ENCODE results near the gene SYNE3.
"Not testable (repeated sequence)": the region's sequence is repeated elsewhere in the genome, so short reads cannot be mapped to it uniquely, and the experiment has no call there.

The SYNE3 gene

DNA sequence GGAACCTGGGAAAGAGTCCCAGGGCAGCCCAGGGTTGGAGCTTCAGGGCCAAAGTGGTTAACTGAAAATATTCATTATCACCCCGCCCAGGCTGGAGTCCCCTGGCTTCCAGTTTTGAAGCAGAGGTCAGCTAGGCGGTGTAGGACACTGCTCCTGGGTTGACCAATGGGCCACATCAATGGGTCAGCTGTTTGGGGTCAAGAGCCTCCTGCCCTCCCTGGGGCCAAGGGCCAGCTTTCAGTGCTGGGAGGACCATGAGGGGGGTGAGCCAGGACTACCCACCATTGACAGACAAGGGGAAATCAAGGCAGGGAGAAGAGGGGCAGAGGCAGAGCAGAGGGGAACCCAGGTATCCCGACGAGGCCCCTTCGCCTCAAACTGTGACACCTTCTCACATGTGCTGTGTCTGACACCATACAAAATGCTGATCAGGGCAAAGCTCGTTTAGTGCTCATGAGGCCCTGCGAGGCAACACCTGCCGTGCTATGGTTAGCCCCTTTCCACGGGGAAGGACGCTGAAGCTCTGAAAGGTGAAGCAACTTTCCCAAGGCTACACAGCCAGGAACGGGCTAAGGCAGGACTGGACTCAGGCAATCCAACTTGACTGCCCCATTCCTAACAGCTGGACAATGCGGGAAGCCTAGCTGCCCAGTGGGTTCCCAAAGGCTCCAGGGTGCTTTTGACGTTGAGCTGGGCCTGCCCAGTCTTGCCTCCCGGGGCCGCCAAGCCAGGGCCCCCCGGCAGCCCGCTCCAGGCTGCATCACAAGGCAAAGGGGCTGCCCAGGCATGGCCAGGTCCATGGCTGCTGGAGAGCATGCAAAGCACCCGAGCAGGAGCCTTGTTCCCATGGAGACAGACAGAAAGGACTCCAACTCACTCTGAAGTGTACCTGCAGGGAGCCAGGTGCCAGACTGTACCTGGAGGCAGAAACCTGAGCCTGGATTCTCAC is 2.0 kb downstream of the SYNE3 start:
- Histone ChIP-seq H3K4me3 (ENCODE audit: low read length in 2 of 2) (peak overlapping the region in 1 of 2 donors; percentile 74), H3K4me1 (ENCODE audit: control insufficient read depth, insufficient read depth, low read length) (peaks cover 32% of the 10 kb centered on the region), H3K27me3 (ENCODE audit: control insufficient read depth in 1 of 2, insufficient read depth in 2 of 2, low read length in 2 of 2) (peaks cover 23 to 44% of the 10 kb centered on the region in 2 donors), H3K27ac (ENCODE audit: low read length) (no peak overlapping the region), H3K9ac (ENCODE audit: low read length in 2 of 2) (no peak overlapping the region), H3K9me3 (ENCODE audit: control insufficient read depth in 2 of 2, low read length in 2 of 2) (no peaks in the 10 kb centered on the region), H3K36me3 (ENCODE audit: control insufficient read depth in 2 of 2, insufficient read depth in 2 of 2, low read length in 2 of 2) (no peaks in the 10 kb centered on the region)

DNA sequence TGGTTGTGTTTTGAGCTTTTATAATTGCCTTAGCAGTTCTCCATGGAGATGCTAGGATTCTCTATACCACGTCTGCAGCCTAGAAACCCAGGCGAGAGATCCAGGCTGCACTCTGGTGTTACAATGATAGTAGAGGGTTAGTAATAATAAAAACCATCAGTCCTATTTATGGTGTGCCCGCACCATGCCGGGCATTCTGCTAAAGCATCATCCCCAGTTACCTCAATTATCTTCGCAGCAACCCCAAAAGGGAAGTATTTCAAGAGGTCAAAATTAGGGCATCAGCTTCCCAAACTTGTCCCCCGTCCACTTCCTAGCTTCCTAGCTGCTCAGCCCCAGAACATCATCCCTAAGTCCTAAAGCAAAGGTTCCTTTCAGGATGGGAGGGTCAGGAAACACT is 3.2 kb downstream of the SYNE3 start:
- no peak overlapping the region for H3K9ac ChIP-seq (ENCODE audit: low read length in 2 of 2)
- no peaks in the 10 kb centered on the region for H3K9me3 ChIP-seq (ENCODE audit: control insufficient read depth in 2 of 2, low read length in 2 of 2)
- H3K27ac ChIP-seq (ENCODE audit: low read length): no peak overlapping the region
- peaks cover 23 to 45% of the 10 kb centered on the region in 2 donors for H3K27me3 ChIP-seq (ENCODE audit: control insufficient read depth in 1 of 2, insufficient read depth in 2 of 2, low read length in 2 of 2)
- H3K4me1 ChIP-seq (ENCODE audit: control insufficient read depth, insufficient read depth, low read length): peaks cover 39% of the 10 kb centered on the region
- no peak overlapping the region for H3K4me3 ChIP-seq (ENCODE audit: low read length in 2 of 2)
- H3K36me3 ChIP-seq (ENCODE audit: control insufficient read depth in 2 of 2, insufficient read depth in 2 of 2, low read length in 2 of 2): no peaks in the 10 kb centered on the region

DNA sequence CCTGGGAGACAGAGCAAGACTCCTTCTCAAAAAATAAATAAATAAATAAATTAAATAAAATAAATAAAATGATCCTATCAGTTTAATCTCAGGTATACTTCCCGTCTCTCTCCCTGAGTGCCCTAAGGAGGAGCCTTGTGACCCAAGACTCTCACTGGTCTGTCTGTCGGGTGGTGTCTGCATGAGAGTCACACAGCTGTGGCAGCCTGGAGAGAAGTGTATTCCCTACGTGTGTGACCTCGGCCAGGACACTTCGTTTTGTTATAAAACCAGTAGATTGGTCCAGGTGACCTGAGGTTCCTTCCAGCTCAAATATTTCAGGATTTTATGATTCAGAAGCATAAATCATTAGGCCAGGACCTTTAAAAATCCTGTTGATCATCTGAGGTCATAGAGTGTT is 4.8 kb downstream of the SYNE3 start:
- Histone ChIP-seq H3K36me3 (ENCODE audit: control insufficient read depth in 2 of 2, insufficient read depth in 2 of 2, low read length in 2 of 2) (peaks cover 0 to 2% of the 10 kb centered on the region in 2 donors), H3K4me3 (ENCODE audit: low read length in 2 of 2) (no peak overlapping the region), H3K27me3 (ENCODE audit: control insufficient read depth in 1 of 2, insufficient read depth in 2 of 2, low read length in 2 of 2) (peaks cover 17 to 35% of the 10 kb centered on the region in 2 donors), H3K9ac (ENCODE audit: low read length in 2 of 2) (no peak overlapping the region), H3K4me1 (ENCODE audit: control insufficient read depth, insufficient read depth, low read length) (peaks cover 39% of the 10 kb centered on the region), H3K9me3 (ENCODE audit: control insufficient read depth in 2 of 2, low read length in 2 of 2) (no peaks in the 10 kb centered on the region), H3K27ac (ENCODE audit: low read length) (no peak overlapping the region)

DNA sequence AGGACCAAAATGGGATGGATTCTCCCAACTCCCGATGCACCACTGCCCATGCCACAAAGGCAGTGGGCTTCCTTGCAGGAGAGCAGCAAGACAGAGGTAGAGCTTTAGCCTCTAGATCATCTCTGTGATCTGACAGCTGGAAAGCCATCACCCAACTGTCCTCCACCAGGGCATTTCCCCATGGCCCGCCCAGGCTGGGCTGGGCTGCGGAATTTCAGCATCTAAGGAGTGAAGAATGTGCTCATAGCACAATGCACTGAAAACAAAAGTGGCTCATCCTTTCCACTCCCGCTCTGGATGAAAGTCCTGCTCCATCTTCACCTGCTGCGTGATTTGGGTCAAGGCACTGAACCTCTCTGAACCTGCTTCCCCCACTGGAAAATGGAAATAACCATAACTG is 5.6 kb downstream of the SYNE3 start:
- Histone ChIP-seq H3K36me3 (ENCODE audit: control insufficient read depth in 2 of 2, insufficient read depth in 2 of 2, low read length in 2 of 2) (peaks cover 0 to 2% of the 10 kb centered on the region in 2 donors), H3K4me1 (ENCODE audit: control insufficient read depth, insufficient read depth, low read length) (peaks cover 36% of the 10 kb centered on the region), H3K4me3 (ENCODE audit: low read length in 2 of 2) (no peak overlapping the region), H3K9me3 (ENCODE audit: control insufficient read depth in 2 of 2, low read length in 2 of 2) (no peaks in the 10 kb centered on the region), H3K27ac (ENCODE audit: low read length) (no peak overlapping the region), H3K27me3 (ENCODE audit: control insufficient read depth in 1 of 2, insufficient read depth in 2 of 2, low read length in 2 of 2) (peaks cover 17 to 28% of the 10 kb centered on the region in 2 donors), H3K9ac (ENCODE audit: low read length in 2 of 2) (no peak overlapping the region)

DNA sequence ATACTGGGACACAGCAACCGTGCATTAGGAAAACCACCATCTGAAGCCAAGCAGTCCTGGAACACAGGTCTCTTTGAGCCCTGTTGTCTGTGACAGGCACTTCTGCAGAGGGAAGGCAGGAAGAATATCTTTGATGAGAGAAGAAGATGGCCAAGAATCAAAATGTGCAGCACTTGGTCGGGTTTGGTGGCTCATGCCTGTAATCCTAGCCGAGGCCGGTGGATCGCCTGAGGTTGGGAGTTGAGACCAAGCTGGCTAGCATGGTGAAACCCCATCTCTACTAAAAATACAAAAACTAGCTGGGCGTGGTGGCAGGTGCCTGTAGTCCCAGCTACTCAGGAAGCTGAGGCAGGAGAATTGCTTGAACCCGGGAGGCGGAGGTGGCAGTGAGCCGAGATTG is 6.1 kb downstream of the SYNE3 start:
- not testable (repeated sequence) for H3K36me3 ChIP-seq (ENCODE audit: control insufficient read depth in 2 of 2, insufficient read depth in 2 of 2, low read length in 2 of 2); H3K9ac ChIP-seq (ENCODE audit: low read length in 2 of 2); H3K27ac ChIP-seq (ENCODE audit: low read length); H3K9me3 ChIP-seq (ENCODE audit: control insufficient read depth in 2 of 2, low read length in 2 of 2); H3K4me3 ChIP-seq (ENCODE audit: low read length in 2 of 2)
- peaks cover 16 to 24% of the 10 kb centered on the region in 2 donors for H3K27me3 ChIP-seq (ENCODE audit: control insufficient read depth in 1 of 2, insufficient read depth in 2 of 2, low read length in 2 of 2)
- H3K4me1 ChIP-seq (ENCODE audit: control insufficient read depth, insufficient read depth, low read length): peaks cover 32% of the 10 kb centered on the region

DNA sequence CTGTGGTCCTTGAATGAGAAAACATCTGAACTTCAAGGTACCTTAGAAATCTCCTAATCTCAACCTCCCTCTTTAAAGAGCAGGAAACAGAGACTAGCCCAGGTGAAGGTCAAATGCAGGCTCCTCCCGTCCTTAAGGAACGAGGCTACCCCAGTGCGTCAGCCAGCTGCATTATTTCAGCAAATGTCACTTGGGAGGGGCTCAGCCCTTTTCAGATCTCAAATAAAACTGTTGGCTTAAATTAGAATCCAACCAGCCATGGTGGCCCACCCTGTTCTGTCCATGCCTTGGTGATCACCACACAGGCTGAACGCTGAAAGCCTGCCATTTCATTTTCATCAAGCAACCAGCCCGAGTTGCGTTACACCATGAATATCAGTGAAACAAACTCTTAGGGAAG is 7.0 kb downstream of the SYNE3 start:
- H3K27ac ChIP-seq (ENCODE audit: low read length): no peak overlapping the region
- no peaks in the 10 kb centered on the region for H3K9me3 ChIP-seq (ENCODE audit: control insufficient read depth in 2 of 2, low read length in 2 of 2)
- peaks cover 0 to 2% of the 10 kb centered on the region in 2 donors for H3K36me3 ChIP-seq (ENCODE audit: control insufficient read depth in 2 of 2, insufficient read depth in 2 of 2, low read length in 2 of 2)
- peaks cover 8 to 15% of the 10 kb centered on the region in 2 donors for H3K27me3 ChIP-seq (ENCODE audit: control insufficient read depth in 1 of 2, insufficient read depth in 2 of 2, low read length in 2 of 2)
- peaks cover 29% of the 10 kb centered on the region for H3K4me1 ChIP-seq (ENCODE audit: control insufficient read depth, insufficient read depth, low read length)
- no peak overlapping the region for H3K9ac ChIP-seq (ENCODE audit: low read length in 2 of 2)
- no peak overlapping the region for H3K4me3 ChIP-seq (ENCODE audit: low read length in 2 of 2)

DNA sequence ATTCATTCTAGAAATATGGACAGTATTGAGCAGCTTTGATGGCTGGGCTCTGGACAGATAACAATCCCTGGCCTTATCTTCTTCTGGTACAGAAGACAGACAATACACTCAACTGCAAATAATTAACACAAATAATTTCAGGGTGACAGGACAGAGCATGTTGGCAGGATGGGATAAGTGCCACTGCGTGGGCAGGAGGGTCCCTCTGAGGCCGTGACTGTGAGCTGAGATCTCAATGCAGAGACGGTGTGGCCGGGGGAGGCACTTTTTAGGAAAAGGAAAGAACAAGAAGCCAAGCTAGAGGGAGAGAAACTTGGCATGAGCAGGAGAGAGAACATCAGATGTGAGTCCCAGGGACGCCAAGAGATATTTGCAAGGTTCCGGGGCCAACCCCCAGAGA is 8.1 kb downstream of the SYNE3 start:
- Histone ChIP-seq H3K9ac (ENCODE audit: low read length in 2 of 2) (no peak overlapping the region), H3K9me3 (ENCODE audit: control insufficient read depth in 2 of 2, low read length in 2 of 2) (no peaks in the 10 kb centered on the region), H3K27ac (ENCODE audit: low read length) (no peak overlapping the region), H3K27me3 (ENCODE audit: control insufficient read depth in 1 of 2, insufficient read depth in 2 of 2, low read length in 2 of 2) (peaks cover 2 to 12% of the 10 kb centered on the region in 2 donors), H3K4me1 (ENCODE audit: control insufficient read depth, insufficient read depth, low read length) (peaks cover 29% of the 10 kb centered on the region), H3K36me3 (ENCODE audit: control insufficient read depth in 2 of 2, insufficient read depth in 2 of 2, low read length in 2 of 2) (peaks cover 0 to 2% of the 10 kb centered on the region in 2 donors), H3K4me3 (ENCODE audit: low read length in 2 of 2) (no peak overlapping the region)

DNA sequence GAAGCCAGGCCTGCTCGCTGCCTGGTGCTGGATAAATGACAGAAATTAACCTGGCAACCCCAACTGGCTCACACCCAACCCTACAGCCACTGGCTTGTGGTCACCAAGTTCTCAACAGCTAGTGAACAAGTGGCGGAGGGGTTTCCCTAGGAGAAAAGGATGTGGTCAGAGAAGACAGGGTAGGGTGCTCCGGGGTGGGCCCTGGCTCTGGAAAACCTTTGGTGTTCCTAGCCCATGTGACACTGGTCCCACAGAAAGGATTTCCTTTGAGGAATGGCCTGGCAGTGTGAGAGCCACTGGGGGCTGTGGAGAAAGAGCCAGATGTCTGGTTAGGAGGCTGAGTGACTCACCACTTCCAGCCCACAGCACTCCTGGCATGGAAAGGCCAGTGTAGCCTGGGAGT is 8.7 kb downstream of the SYNE3 start:
- H3K36me3 ChIP-seq (ENCODE audit: control insufficient read depth in 2 of 2, insufficient read depth in 2 of 2, low read length in 2 of 2): peaks cover 0 to 2% of the 10 kb centered on the region in 2 donors
- no peak overlapping the region for H3K4me3 ChIP-seq (ENCODE audit: low read length in 2 of 2)
- peaks cover 25% of the 10 kb centered on the region for H3K4me1 ChIP-seq (ENCODE audit: control insufficient read depth, insufficient read depth, low read length)
- H3K9me3 ChIP-seq (ENCODE audit: control insufficient read depth in 2 of 2, low read length in 2 of 2): no peaks in the 10 kb centered on the region
- H3K9ac ChIP-seq (ENCODE audit: low read length in 2 of 2): no peak overlapping the region
- H3K27ac ChIP-seq (ENCODE audit: low read length): no peak overlapping the region
- H3K27me3 ChIP-seq (ENCODE audit: control insufficient read depth in 1 of 2, insufficient read depth in 2 of 2, low read length in 2 of 2): peaks cover 2 to 9% of the 10 kb centered on the region in 2 donors

DNA sequence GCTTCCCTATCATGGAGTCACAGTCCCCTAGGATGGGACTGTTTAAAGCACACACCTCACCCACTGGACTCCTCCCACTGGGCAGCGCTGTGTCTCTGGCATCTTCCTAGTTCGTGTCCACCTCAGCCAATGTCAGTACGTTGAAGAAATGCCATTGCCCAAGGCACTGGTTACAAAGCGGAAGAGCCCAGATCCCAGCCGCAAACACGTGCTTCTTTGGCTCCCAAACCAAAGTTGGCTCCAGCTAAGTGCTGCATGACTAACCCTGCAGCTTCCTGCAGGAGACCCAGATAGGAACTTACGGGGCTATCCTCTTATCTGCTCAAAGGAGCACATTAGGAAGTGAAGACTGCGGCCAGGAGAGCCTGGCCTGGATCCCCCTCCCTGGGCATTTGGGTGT is 9.3 kb downstream of the SYNE3 start:
- Histone ChIP-seq H3K9ac (ENCODE audit: low read length in 2 of 2) (no peak overlapping the region), H3K27me3 (ENCODE audit: control insufficient read depth in 1 of 2, insufficient read depth in 2 of 2, low read length in 2 of 2) (peaks cover 2 to 9% of the 10 kb centered on the region in 2 donors), H3K9me3 (ENCODE audit: control insufficient read depth in 2 of 2, low read length in 2 of 2) (no peaks in the 10 kb centered on the region), H3K4me1 (ENCODE audit: control insufficient read depth, insufficient read depth, low read length) (peaks cover 25% of the 10 kb centered on the region), H3K27ac (ENCODE audit: low read length) (no peak overlapping the region), H3K4me3 (ENCODE audit: low read length in 2 of 2) (no peak overlapping the region), H3K36me3 (ENCODE audit: control insufficient read depth in 2 of 2, insufficient read depth in 2 of 2, low read length in 2 of 2) (peaks cover 0 to 2% of the 10 kb centered on the region in 2 donors)

DNA sequence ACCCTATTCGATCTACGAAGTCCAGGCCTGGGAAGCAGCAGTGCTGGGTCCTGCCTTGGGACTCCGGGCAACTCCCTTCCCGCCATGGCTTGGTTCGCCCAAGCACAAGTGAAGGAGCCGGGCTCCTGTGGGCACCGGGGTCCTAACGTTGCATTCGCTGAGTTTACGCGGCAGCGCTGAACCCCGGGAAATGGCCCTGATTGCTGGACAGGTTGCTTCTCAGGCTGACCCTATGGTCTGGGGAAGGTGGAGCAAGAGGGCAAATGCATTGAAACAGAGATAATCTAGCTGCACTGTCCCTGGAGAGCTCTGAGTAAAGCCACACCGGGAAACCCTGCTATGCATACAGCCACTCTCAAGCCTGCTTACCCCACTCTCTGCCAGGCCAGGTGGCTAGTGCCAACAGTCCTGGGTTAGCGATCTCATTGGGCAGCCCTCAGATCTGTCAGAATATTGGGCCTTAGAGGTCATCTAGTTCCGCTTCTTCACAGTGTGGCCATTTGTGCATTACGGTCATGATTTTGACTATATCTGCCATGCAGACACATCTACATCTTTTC is 11.3 kb downstream of the SYNE3 start:
- peaks cover 33% of the 10 kb centered on the region for H3K4me1 ChIP-seq (ENCODE audit: control insufficient read depth, insufficient read depth, low read length)

More for the DNA sequence above, 11.3 kb downstream of the SYNE3 start:
- Histone ChIP-seq H3K27me3 (ENCODE audit: control insufficient read depth in 1 of 2, insufficient read depth in 2 of 2, low read length in 2 of 2) (peaks cover 2 to 7% of the 10 kb centered on the region in 2 donors), H3K9ac (ENCODE audit: low read length in 2 of 2) (no peak overlapping the region), H3K4me3 (ENCODE audit: low read length in 2 of 2) (no peak overlapping the region), H3K27ac (ENCODE audit: low read length) (no peak overlapping the region), H3K9me3 (ENCODE audit: control insufficient read depth in 2 of 2, low read length in 2 of 2) (no peaks in the 10 kb centered on the region), H3K36me3 (ENCODE audit: control insufficient read depth in 2 of 2, insufficient read depth in 2 of 2, low read length in 2 of 2) (peaks cover 0 to 2% of the 10 kb centered on the region in 2 donors)
